Measurements from ENCODE around the gene APBB1. TPM values are rescaled to one million over a fixed set of nuclear protein-coding genes. Genes with fewer than 3 reads are reported as not detected.

APBB1 gene
- total and polyA plus RNA-seq, 10 of the 15 experiments (the other 5 are each of a cell fraction or from before 2014, with no cell fraction given): 0.31 to 10.6 (median 5.4) TPM

- no peaks in the 10 kb centered on the region for H3K9me3 ChIP-seq (replicated peaks; ENCODE audit: control insufficient read depth, insufficient read depth, low read length)
- peak overlapping the region; percentile 93 for H3K4me2 ChIP-seq (ENCODE audit: control insufficient read depth, insufficient read depth)
- ChIA-PET SMC1A (ENCODE audit: uncharacterized antibody, unreplicated experiment) (interaction anchor here (1.0 to 3.1 kb wide), 4 partner anchors 12 to 68 kb away, joined by 3 to 19 read pairs (median 6); no protein-coding TSS in a partner anchor), RAD21 (ENCODE audit: unreplicated experiment) (interaction anchor here (1.0 to 2.5 kb wide), 10 partner anchors 12 to 356 kb away, joined by 3 to 16 read pairs (median 4); partner anchors contain the start of genes ARFIP2, MRPL17 and TIMM10B), CTCF (interaction anchor here (0.8 to 4.2 kb wide), 7 partner anchors 8 to 114 kb away, joined by 3 to 22 read pairs (median 9); no protein-coding TSS in a partner anchor), POLR2A (interaction anchor here (0.6 to 3.6 kb wide), 9 partner anchors 9 to 228 kb away, joined by 3 to 21 read pairs (median 4); partner anchors contain the start of genes ARFIP2, TIMM10B, TPP1 and TRIM3)
- FAIRE-seq (no peak), DNase-seq (ENCODE audit: low read depth, low spot score) (no peak), ATAC-seq (no peak)
- intact Hi-C loops (cut with micrococcal nuclease; ENCODE audit: unreplicated experiment): no loop called here
- peak overlapping the region; percentile 83 for H3K9ac ChIP-seq (ENCODE audit: control insufficient read depth, insufficient read depth, low read length)
- peak overlapping the region; percentile 75 for H2AFZ ChIP-seq (ENCODE audit: control insufficient read depth, low read depth, low read length)
- peak overlapping the region; percentile 64 for H3K27ac ChIP-seq (ENCODE audit: control insufficient read depth, insufficient read depth)
- H3K4me1 ChIP-seq (ENCODE audit: control insufficient read depth, insufficient read depth, low read length): peaks cover 6% of the 10 kb centered on the region
- no peaks in the 10 kb centered on the region for H3K36me3 ChIP-seq (ENCODE audit: control insufficient read depth in 2 of 2, insufficient read depth in 2 of 2, low read length in 1 of 2)
- WGBS (ENCODE audit: insufficient coverage, insufficient replicate concordance, low lambda C conversion rate, missing lambda C conversion rate): 46% methylated on average over 19 of the region's 19 CpGs
- no peaks in the 10 kb centered on the region for H4K20me1 ChIP-seq (ENCODE audit: control insufficient read depth, insufficient read depth)
- in situ Hi-C loops (cut with MboI): no loop called here
- no peaks in the 10 kb centered on the region for H3K27me3 ChIP-seq (replicated peaks in 1 of 2; ENCODE audit: control insufficient read depth in 2 of 2, insufficient read depth in 2 of 2, low read length in 1 of 2)
- H3K4me3 ChIP-seq: peak overlapping the region; percentile 90
- no peaks in the 10 kb centered on the region for H3K79me2 ChIP-seq (ENCODE audit: control insufficient read depth, insufficient read depth, low read length)
- BruUV-seq (replicated peaks): TSS peak; percentile 88
- no peak for TF ChIP-seq HDGF (IDR thresholded peaks at IDR 0.05)
- TF ChIP-seq RAD51 (IDR thresholded peaks at IDR 0.05): no peak
- TF ChIP-seq PAX5 (IDR thresholded peaks at IDR 0.05; ENCODE audit: borderline replicate concordance, low read depth, low read length): no peak
- TF ChIP-seq NBN (IDR thresholded peaks at IDR 0.05): no peak
- TF ChIP-seq PBX3 (IDR thresholded peaks at IDR 0.05; ENCODE audit: insufficient replicate concordance, low read depth, low read length): no peak
- no peak for TF ChIP-seq SREBF2 (IDR thresholded peaks at IDR 0.05; ENCODE audit: low read length)
- TF ChIP-seq KDM1A (IDR thresholded peaks at IDR 0.05; ENCODE audit: borderline replicate concordance): no peak
- TF ChIP-seq STAT1 (conservative IDR thresholded peaks at IDR 0.05): no peak
- no peak for TF ChIP-seq NFYA (IDR thresholded peaks at IDR 0.05; ENCODE audit: borderline replicate concordance, low read depth, low read length)
- no peak for TF ChIP-seq ZNF217 (IDR thresholded peaks at IDR 0.05)
- no peak for TF ChIP-seq TBL1XR1 (IDR thresholded peaks at IDR 0.05; ENCODE audit: low read depth, low read length)
- no peak for TF ChIP-seq BCL3 (IDR thresholded peaks at IDR 0.05; ENCODE audit: borderline replicate concordance, insufficient read depth, low read depth, low read length, poor library complexity, severe bottlenecking)
- no peak for TF ChIP-seq ZSCAN29 (IDR thresholded peaks at IDR 0.05)
- no peak for TF ChIP-seq EGR1 (IDR thresholded peaks at IDR 0.05; ENCODE audit: borderline replicate concordance in 1 of 2, low read depth in 2 of 2, low read length in 2 of 2)
- TF ChIP-seq ZNF687 (IDR thresholded peaks at IDR 0.05): no peak
- no peak for TF ChIP-seq MYB (IDR thresholded peaks at IDR 0.05; ENCODE audit: borderline replicate concordance, low read depth, low read length)
- no peak for TF ChIP-seq ZNF274 (IDR thresholded peaks at IDR 0.05; ENCODE audit: insufficient read depth, insufficient read length)
- TF ChIP-seq MTA3 (IDR thresholded peaks at IDR 0.05; ENCODE audit: borderline replicate concordance, low read length): no peak
Observed at GRCh38 chr11:6390718-6391469, 28.0 kb downstream of the APBB1 start.

Data from GM12878 (cell line).